ENCODE results near the gene TMEM234. TPM values are rescaled to one million over a fixed set of nuclear protein-coding genes. Genes with fewer than 3 reads are reported as not detected.
A peak's percentile ranks its signal among the peaks of the same experiment; 100 is the strongest.
"Not testable (repeated sequence)": the region's sequence is repeated elsewhere in the genome, so short reads cannot be mapped to it uniquely, and the experiment has no call there.

TMEM234 gene
- total RNA-seq (24.1 and 26.2 TPM in 2 replicates), polyA plus RNA-seq (36.8 and 38.0 TPM in 2 replicates)

GRCh38 chr1:32221980-32222755, at the start of gene TMEM234, which contains the start of gene EIF3I:
TMEM234 (minus strand) TSS chr1:32222353; CDS start chr1:32222322, 31 bp downstream.
EIF3I (plus strand) TSS chr1:32222407; CDS start chr1:32222442, 35 bp downstream.
- Histone ChIP-seq H3K27me3 (no peaks in the 10 kb centered on the region), H3K27ac (peak within 1 kb of the TSS; percentile 84), H3K9me3 (ENCODE audit: low read depth) (no peaks in the 10 kb centered on the region), H3K4me1 (ENCODE audit: low read depth) (peaks cover 10% of the 10 kb centered on the region), H3K4me3 (peak within 1 kb of the TSS; percentile 93), H3K36me3 (peaks cover 13% of the 10 kb centered on the region)
- TF ChIP-seq CTCF (IDR thresholded peaks at IDR 0.05; ENCODE audit: low read depth, low read length), result no peak
- peak; percentile 93 to 96 for DNase-seq (ENCODE audit: low read depth in 1 of 2, low spot score in 1 of 2)

- TF ChIP-seq CTCF (IDR thresholded peaks at IDR 0.05; ENCODE audit: low read depth, low read length), result no peak
- DNase-seq (ENCODE audit: low read depth in 1 of 2, low spot score in 1 of 2), result no peak
- Histone ChIP-seq H3K27ac (no peak overlapping the region), H3K9me3 (ENCODE audit: low read depth) (no peaks in the 10 kb centered on the region), H3K4me1 (ENCODE audit: low read depth) (peaks cover 6% of the 10 kb centered on the region), H3K27me3 (no peaks in the 10 kb centered on the region), H3K4me3 (no peak overlapping the region), H3K36me3 (no peaks in the 10 kb centered on the region)
Observed at GRCh38 chr1:32269744-32270143, 47.6 kb upstream of the TMEM234 start.

GRCh38 chr1:32266921-32267591, 44.9 kb upstream of the TMEM234 start:
- H3K36me3 ChIP-seq, result no peaks in the 10 kb centered on the region
- no peak for TF ChIP-seq CTCF (IDR thresholded peaks at IDR 0.05; ENCODE audit: low read depth, low read length)
- no peak overlapping the region for H3K27ac ChIP-seq
- no peaks in the 10 kb centered on the region for H3K4me1 ChIP-seq (ENCODE audit: low read depth)
- peak in 1 of 2 donors; percentile 40 for DNase-seq (ENCODE audit: low read depth in 1 of 2, low spot score in 1 of 2)
- no peaks in the 10 kb centered on the region for H3K27me3 ChIP-seq
- H3K9me3 ChIP-seq (ENCODE audit: low read depth), result no peaks in the 10 kb centered on the region
- no peak overlapping the region for H3K4me3 ChIP-seq

- no peaks in the 10 kb centered on the region for H3K27me3 ChIP-seq
- TF ChIP-seq CTCF (IDR thresholded peaks at IDR 0.05; ENCODE audit: low read depth, low read length), result no peak
- DNase-seq (ENCODE audit: low read depth in 1 of 2, low spot score in 1 of 2), result no peak
- H3K9me3 ChIP-seq (ENCODE audit: low read depth), result no peaks in the 10 kb centered on the region
- no peak overlapping the region for H3K4me3 ChIP-seq
- no peaks in the 10 kb centered on the region for H3K36me3 ChIP-seq
- no peaks in the 10 kb centered on the region for H3K4me1 ChIP-seq (ENCODE audit: low read depth)
- H3K27ac ChIP-seq, result no peak overlapping the region
Observed at GRCh38 chr1:32265846-32266245, 43.7 kb upstream of the TMEM234 start.

GRCh38 chr1:32263744-32264143, 41.6 kb upstream of the TMEM234 start:
- DNase-seq (ENCODE audit: low read depth in 1 of 2, low spot score in 1 of 2), result no peak
- no peak overlapping the region for H3K4me3 ChIP-seq
- H3K4me1 ChIP-seq (ENCODE audit: low read depth), result no peaks in the 10 kb centered on the region
- no peaks in the 10 kb centered on the region for H3K9me3 ChIP-seq (ENCODE audit: low read depth)
- no peaks in the 10 kb centered on the region for H3K36me3 ChIP-seq
- H3K27me3 ChIP-seq, result no peaks in the 10 kb centered on the region
- TF ChIP-seq CTCF (IDR thresholded peaks at IDR 0.05; ENCODE audit: low read depth, low read length), result no peak
- H3K27ac ChIP-seq, result no peak overlapping the region

- not testable (repeated sequence) for H3K4me1 ChIP-seq (ENCODE audit: low read depth); H3K36me3 ChIP-seq
Observed at GRCh38 chr1:32263236-32263593, 41.1 kb upstream of the TMEM234 start.

More at GRCh38 chr1:32263236-32263593, 41.1 kb upstream of the TMEM234 start:
- not testable (repeated sequence) for DNase-seq (ENCODE audit: low read depth in 1 of 2, low spot score in 1 of 2); H3K27me3 ChIP-seq; H3K27ac ChIP-seq; H3K4me3 ChIP-seq; H3K9me3 ChIP-seq (ENCODE audit: low read depth)

Data from cardiac muscle cell (in vitro differentiated cells and primary cell).